VCaP (cell line): ENCODE results near the gene SDC1.

Source experiments
- H3K27ac ChIP-seq: fragments of 450-650 bp; 2 replicates; pipeline ENCODE4 v1.5.1; 2017
- CTCF ChIP-seq: fragments of 450-650 bp; conservative IDR thresholded peaks from 2 replicates; pipeline ENCODE4 v1.5.1; 2017; ENCODE audit warnings: mild to moderate bottlenecking, moderate library complexity

Gene SDC1

GRCh38 chr2:20168048-20168726 is 56.7 kb downstream of the SDC1 start:
- no peak for TF ChIP-seq CTCF
- peak overlapping the region; percentile 83 for H3K27ac ChIP-seq

- peak overlapping the region; percentile 83 for H3K27ac ChIP-seq
- TF ChIP-seq CTCF: no peak
These were observed 57.6 kb downstream of the SDC1 start for GRCh38 chr2:20167356-20167755.

DNA sequence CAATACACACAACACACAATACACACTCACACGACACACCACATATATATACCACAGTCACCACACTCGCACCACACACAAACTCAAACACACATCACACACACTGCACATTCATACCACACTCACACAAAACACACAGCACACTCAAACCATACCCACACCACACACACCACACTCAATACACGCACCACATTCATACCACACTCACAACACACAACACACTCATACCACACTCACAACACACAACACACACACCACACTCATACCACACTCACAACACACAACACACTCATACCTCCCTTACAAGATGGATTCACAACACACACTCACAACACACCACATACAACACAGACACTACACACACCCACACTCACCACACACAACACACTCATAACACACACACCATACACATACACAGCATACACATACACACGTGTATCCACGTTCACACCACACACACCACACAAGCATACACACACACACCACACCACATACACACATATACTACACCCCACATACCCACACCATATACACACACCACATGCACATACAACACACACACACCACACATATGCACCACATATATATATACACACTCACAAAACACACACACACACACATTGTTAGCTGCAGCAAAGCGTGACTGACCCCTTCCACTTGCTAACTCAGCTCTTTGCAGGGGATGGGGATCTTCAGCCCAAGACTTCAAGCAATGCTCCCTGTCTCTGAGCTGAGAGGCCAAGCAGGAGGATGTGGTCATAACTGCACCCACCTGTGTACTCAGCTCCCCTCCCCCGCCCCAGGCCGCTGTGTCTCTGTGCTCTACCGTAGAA is 59.0 kb downstream of the SDC1 start:
- no peak for TF ChIP-seq CTCF
- no peak overlapping the region; the same call in 1 of the 2 replicates for H3K27ac ChIP-seq

GRCh38 chr2:20164734-20165478 is 60.0 kb downstream of the SDC1 start:
- H3K27ac ChIP-seq: peak overlapping the region; percentile 49
- no peak for TF ChIP-seq CTCF

DNA sequence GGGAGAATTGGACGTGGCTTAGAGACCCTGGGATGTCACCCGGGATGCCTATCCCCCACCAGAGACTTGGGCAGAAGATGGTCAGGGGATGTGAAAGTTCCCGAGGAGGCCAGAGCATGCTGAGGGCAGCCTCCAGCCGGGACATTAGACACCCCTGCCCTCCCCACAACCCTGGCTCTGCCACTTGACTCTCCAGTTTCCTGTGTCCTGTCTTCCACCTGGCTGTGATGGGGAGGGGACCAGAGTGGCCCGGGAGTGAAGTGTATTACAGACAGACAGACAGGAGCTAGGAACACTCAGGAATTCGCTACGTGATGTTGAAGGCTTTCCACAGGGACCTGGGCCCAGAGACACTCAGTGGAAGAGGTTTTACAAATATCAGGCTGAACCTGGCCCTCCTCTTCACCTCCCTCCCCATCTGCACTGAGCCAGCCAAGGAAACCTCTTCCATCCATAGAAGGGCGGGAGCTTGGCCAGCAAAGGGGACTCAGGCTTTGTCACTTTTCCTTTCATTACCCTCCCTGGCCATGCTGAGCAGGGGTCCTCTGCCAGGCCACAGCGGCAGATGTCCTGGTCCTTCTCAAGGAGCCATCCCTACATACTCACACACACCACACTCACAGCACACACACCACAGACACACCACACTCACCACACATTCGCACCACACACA is 60.7 kb downstream of the SDC1 start:
- peak overlapping the region; percentile 49 for H3K27ac ChIP-seq
- TF ChIP-seq CTCF: no peak

DNA sequence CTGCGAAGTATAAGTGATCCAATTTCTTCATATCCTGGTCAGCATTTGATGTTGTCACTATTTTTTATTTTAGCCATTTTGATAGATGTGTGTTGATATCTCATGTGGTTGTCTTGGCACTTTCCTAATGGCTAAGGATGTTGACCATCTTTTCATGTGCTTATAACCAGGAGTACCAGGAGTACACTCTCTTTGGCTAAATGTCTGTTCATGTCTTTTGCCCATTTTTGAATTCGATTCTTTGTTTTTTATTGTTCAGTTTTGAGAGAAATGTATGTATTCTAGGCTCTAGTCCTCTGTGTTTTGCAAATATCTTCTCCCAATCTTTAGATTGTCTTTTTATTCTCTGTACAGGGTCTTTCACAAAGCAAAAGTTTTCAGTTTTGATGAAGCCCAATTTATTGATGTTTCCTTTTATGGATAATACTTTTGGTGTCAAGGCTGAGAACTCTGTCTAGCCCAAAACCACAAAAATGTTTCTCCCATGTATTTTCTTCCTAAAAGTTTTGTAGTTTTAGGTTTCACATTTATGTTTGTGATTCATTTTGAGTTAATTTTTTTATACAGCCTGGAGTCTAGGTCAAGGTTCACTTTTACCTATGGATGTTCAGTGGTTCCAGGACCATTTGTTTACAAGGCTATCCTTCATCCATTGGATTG is 65.4 kb downstream of the SDC1 start:
- H3K27ac ChIP-seq: no peak overlapping the region

More for the DNA sequence above, 65.4 kb downstream of the SDC1 start:
- TF ChIP-seq CTCF: no peak
